ENCODE results near the gene ACAD9. TPM values are rescaled to one million over a fixed set of nuclear protein-coding genes. Genes with fewer than 3 reads are reported as not detected.

Gene ACAD9
- total RNA-seq, 1 experiment from 2014 or later = 29.2 TPM

- Histone ChIP-seq H3K27me3 (replicated peaks) (no peaks in the 10 kb centered on the region; the same call in 1 of the 2 replicates), H3K4me1 (replicated peaks) (no peaks in the 10 kb centered on the region), H3K27ac (no peak overlapping the region), H3K4me3 (no peak overlapping the region), H3K36me3 (peaks cover 40% of the 10 kb centered on the region), H3K9me3 (replicated peaks) (no peaks in the 10 kb centered on the region)
- no peak for DNase-seq (ENCODE audit: low read depth in 1 of 2, low spot score in 2 of 2)
These were observed 9.9 kb downstream of the ACAD9 start for GRCh38 chr3:128889139-128889894.

GRCh38 chr3:128895843-128896697 lies 16.6 kb downstream of the ACAD9 start:
- DNase-seq (ENCODE audit: low read depth in 1 of 2, low spot score in 2 of 2) = no peak
- Histone ChIP-seq H3K36me3 (peaks cover 75% of the 10 kb centered on the region), H3K27me3 (replicated peaks) (no peaks in the 10 kb centered on the region; the same call in 1 of the 2 replicates), H3K4me1 (replicated peaks) (no peaks in the 10 kb centered on the region), H3K27ac (no peak overlapping the region), H3K4me3 (no peak overlapping the region), H3K9me3 (replicated peaks) (no peaks in the 10 kb centered on the region)

- peaks cover 86% of the 10 kb centered on the region for H3K36me3 ChIP-seq
These were observed 23.0 kb downstream of the ACAD9 start for GRCh38 chr3:128902426-128902825.

GRCh38 chr3:128903501-128903900 lies 24.1 kb downstream of the ACAD9 start:
- Histone ChIP-seq H3K36me3 (peaks cover 86% of the 10 kb centered on the region), H3K9me3 (replicated peaks) (no peaks in the 10 kb centered on the region), H3K27ac (no peak overlapping the region), H3K27me3 (replicated peaks) (no peaks in the 10 kb centered on the region), H3K4me1 (replicated peaks) (no peaks in the 10 kb centered on the region), H3K4me3 (no peak overlapping the region)
- no peak for DNase-seq (ENCODE audit: low read depth in 1 of 2, low spot score in 2 of 2)

More at GRCh38 chr3:128902426-128902825, 23.0 kb downstream of the ACAD9 start:
- Histone ChIP-seq H3K27me3 (replicated peaks) (no peaks in the 10 kb centered on the region), H3K9me3 (replicated peaks) (no peaks in the 10 kb centered on the region), H3K4me3 (no peak overlapping the region), H3K4me1 (replicated peaks) (no peaks in the 10 kb centered on the region), H3K27ac (no peak overlapping the region)
- no peak for DNase-seq (ENCODE audit: low read depth in 1 of 2, low spot score in 2 of 2)

GRCh38 chr3:128906031-128906803 lies 26.8 kb downstream of the ACAD9 start:
- Histone ChIP-seq H3K27me3 (replicated peaks) (no peaks in the 10 kb centered on the region), H3K9me3 (replicated peaks) (no peaks in the 10 kb centered on the region), H3K36me3 (peaks cover 89% of the 10 kb centered on the region)

GRCh38 chr3:128906804-128907525 lies 27.5 kb downstream of the ACAD9 start:
- Histone ChIP-seq H3K4me1 (replicated peaks) (no peaks in the 10 kb centered on the region), H3K36me3 (peaks cover 89% of the 10 kb centered on the region), H3K4me3 (no peak overlapping the region), H3K27me3 (replicated peaks) (no peaks in the 10 kb centered on the region), H3K27ac (no peak overlapping the region), H3K9me3 (replicated peaks) (no peaks in the 10 kb centered on the region)
- DNase-seq (ENCODE audit: low read depth in 1 of 2, low spot score in 2 of 2) = no peak

More at GRCh38 chr3:128906031-128906803, 26.8 kb downstream of the ACAD9 start:
- no peak for DNase-seq (ENCODE audit: low read depth in 1 of 2, low spot score in 2 of 2)
- Histone ChIP-seq H3K4me1 (replicated peaks) (no peaks in the 10 kb centered on the region), H3K4me3 (no peak overlapping the region), H3K27ac (no peak overlapping the region)

GRCh38 chr3:128907706-128908445 lies 28.5 kb downstream of the ACAD9 start:
- no peaks in the 10 kb centered on the region for H3K27me3 ChIP-seq (replicated peaks)
- no peaks in the 10 kb centered on the region for H3K9me3 ChIP-seq (replicated peaks)
- peaks cover 90% of the 10 kb centered on the region for H3K36me3 ChIP-seq
- H3K4me1 ChIP-seq (replicated peaks) = no peaks in the 10 kb centered on the region
- no peak overlapping the region for H3K4me3 ChIP-seq
- DNase-seq (ENCODE audit: low read depth in 1 of 2, low spot score in 2 of 2) = no peak
- no peak overlapping the region for H3K27ac ChIP-seq

- Histone ChIP-seq H3K27ac (no peak overlapping the region), H3K27me3 (replicated peaks) (no peaks in the 10 kb centered on the region), H3K9me3 (replicated peaks) (no peaks in the 10 kb centered on the region), H3K4me3 (no peak overlapping the region), H3K4me1 (replicated peaks) (no peaks in the 10 kb centered on the region), H3K36me3 (peaks cover 90% of the 10 kb centered on the region)
- no peak for DNase-seq (ENCODE audit: low read depth in 1 of 2, low spot score in 2 of 2)
These were observed 29.5 kb downstream of the ACAD9 start for GRCh38 chr3:128908951-128909350.

GRCh38 chr3:128910006-128910405 lies 30.6 kb downstream of the ACAD9 start:
- Histone ChIP-seq H3K9me3 (replicated peaks) (no peaks in the 10 kb centered on the region), H3K27me3 (replicated peaks) (no peaks in the 10 kb centered on the region), H3K4me3 (no peak overlapping the region), H3K27ac (no peak overlapping the region), H3K36me3 (peaks cover 90% of the 10 kb centered on the region), H3K4me1 (replicated peaks) (no peaks in the 10 kb centered on the region)
- DNase-seq (ENCODE audit: low read depth in 1 of 2, low spot score in 2 of 2) = no peak

- Histone ChIP-seq H3K27ac (no peak overlapping the region), H3K9me3 (replicated peaks) (no peaks in the 10 kb centered on the region), H3K4me1 (replicated peaks) (no peaks in the 10 kb centered on the region), H3K4me3 (no peak overlapping the region), H3K27me3 (replicated peaks) (no peaks in the 10 kb centered on the region), H3K36me3 (peaks cover 95% of the 10 kb centered on the region)
- no peak for DNase-seq (ENCODE audit: low read depth in 1 of 2, low spot score in 2 of 2)
These were observed 32.5 kb downstream of the ACAD9 start for GRCh38 chr3:128911911-128912310.

- no peak overlapping the region for H3K4me3 ChIP-seq
- H3K36me3 ChIP-seq = peaks cover 72% of the 10 kb centered on the region
- H3K27me3 ChIP-seq (replicated peaks) = no peaks in the 10 kb centered on the region
- no peaks in the 10 kb centered on the region for H3K4me1 ChIP-seq (replicated peaks)
- H3K27ac ChIP-seq = no peak overlapping the region
- H3K9me3 ChIP-seq (replicated peaks) = no peaks in the 10 kb centered on the region; the same call in 1 of the 2 replicates
- DNase-seq (ENCODE audit: low read depth in 1 of 2, low spot score in 2 of 2) = no peak
These were observed 35.7 kb downstream of the ACAD9 start for GRCh38 chr3:128914966-128915645.

GRCh38 chr3:128917291-128917690 lies 37.9 kb downstream of the ACAD9 start:
- Histone ChIP-seq H3K27ac (no peak overlapping the region), H3K4me1 (replicated peaks) (no peaks in the 10 kb centered on the region), H3K36me3 (peaks cover 50% of the 10 kb centered on the region), H3K27me3 (replicated peaks) (no peaks in the 10 kb centered on the region), H3K9me3 (replicated peaks) (peaks cover 7% of the 10 kb centered on the region), H3K4me3 (no peak overlapping the region)
- DNase-seq (ENCODE audit: low read depth in 1 of 2, low spot score in 2 of 2) = no peak
